NOMO-1 (cell line): Measurements from ENCODE around the gene NAA30.

ENCODE experiments used
- DNase-seq, 2 experiments: peaks; one replicate each; lab custom pipeline; 2025; ENCODE audit not compliant: unreplicated experiment in 2 of 2; lab: John Stamatoyannopoulos, UW

NAA30 gene

DNA sequence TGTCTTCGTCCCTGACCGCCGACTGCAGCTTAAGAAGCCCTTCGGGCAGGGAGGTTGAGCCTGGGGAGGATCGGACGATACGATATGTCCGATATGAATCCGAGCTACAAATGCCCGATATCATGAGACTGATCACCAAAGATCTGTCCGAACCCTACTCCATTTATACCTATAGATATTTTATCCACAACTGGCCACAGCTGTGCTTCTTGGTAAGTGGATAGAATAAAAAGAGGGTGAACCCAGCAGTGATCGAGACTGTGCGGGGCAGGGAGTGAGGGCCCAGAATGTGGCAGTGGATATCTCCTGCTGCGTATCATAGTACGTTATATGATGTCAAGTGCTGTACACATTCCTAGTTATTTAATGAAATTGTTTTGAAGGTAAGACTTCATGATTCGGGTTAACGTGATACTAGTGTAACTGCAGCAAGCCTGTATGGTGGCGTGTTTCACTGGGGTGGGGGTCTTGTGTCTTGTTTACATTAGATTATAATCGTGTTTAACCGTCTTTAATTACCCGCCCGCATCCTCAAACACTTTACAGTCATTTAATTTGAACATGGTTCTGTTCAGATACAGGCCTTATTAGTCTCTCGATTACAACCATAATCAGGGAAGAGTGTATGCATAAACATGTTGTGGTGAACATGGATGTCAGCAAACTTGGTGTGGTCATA is 1.3 kb downstream of the NAA30 start:
- DNase-seq, result peak in 1 of 2 experiments; percentile 3

DNA sequence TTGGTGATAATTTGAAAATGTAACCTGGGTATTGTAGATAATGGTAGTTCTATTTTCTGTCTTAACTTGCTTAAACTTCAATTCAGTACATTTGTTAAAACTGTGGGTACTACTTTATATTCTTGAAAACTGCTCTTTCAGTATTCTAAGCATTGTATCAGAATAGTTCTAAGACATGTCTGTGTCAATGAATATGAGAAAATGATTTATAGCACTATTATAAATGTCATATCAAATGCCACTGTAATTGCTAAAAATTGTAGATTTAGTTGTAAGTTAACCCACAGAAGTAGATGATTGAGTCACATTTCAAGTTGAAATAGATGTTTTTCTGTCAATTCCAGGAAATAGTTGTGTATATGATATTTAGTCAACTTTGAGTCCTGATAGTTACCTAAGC is 2.4 kb downstream of the NAA30 start:
- no peak for DNase-seq

DNA sequence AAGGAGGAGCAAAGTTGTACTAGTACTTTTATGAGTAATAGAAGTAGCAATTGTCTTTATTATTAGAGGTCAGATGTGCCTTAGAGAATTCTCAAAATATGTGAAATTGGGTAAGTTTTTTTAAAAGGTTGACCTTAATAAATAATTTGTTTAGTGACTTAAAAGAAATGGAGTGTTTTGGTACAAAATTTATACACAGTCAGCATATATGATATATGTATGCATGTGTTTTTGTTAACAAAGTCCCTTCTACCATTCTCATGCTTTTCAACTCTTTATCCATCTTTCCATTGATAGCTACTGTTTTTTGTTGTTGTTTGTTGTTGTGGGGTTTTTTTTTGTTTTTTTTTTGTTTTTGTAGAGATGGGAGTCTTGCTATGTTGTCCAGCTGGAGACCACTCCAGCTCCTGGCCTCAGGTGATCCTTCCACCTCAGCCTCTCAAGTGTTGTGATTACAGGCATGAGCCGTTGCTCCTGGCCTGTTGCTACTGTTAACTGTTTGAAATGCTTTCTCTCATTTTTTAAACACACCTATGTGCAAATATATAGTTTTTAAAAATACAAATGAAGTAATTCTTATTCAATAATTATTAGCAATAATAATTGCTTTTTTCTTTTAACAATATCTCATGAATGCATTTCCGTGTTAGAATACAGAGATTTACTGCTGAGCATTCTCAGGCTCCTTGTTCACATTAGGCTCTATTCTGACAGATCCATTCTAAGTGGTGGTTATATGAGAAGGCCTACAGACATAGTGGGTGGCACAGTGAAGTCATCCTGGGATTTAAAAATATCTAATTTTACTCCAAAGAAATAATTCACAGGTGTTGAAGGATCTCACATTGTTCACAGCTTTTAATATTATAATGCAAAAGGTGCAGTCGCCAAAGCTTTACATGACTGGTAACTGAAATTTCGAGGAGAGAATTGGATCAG is 10.4 kb downstream of the NAA30 start:
- DNase-seq, result no peak

DNA sequence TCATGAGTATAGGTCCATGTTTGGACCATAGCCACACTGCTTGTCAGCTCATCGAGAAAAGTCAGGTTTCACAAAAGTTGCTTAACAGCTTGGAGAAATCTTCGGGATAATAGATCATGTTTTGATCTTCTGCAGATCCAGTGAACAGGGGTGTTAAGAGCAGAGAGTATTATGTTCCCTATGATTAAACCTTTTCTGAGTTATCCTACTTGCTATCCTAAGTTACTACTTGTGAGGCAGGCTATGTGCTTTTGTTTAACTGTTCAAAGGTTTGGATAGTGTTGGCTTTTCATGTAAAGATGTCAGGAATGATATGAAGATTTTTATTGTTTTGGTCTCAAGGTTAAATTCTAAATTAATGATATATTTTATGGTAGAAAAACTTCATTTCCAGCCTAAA is 11.1 kb downstream of the NAA30 start:
- DNase-seq, result no peak

DNA sequence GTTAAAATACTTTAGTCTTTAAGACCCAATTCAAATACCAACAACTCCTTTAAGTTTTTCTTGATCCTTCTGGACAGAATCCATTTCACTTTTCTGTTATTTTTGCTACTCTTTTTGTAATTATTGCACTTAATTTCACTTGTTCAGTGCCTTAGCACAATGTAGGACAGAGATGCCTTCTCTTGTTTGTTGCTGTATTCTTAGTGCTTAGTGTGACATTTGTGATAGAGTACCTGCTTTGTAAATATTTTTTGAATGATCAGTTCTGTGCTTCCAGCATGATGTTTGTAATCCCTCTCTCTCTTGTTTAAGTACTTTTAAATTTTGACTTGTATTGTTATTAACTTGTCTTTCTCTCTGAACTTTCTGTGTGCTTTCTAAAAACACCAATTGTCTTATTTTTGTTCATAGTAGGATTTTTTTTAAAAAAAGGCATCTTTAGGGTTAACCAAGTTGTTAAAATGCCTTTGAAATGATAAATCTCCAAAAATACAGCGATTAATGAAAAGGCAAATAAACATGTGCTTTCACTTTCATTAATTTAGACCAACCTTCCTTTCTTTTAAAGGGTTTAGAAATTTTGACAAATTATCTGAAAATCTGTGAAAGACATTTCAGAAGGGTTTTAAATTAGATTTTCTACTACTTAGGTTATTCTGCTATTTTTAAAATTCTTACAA is 11.9 kb downstream of the NAA30 start:
- no peak for DNase-seq

DNA sequence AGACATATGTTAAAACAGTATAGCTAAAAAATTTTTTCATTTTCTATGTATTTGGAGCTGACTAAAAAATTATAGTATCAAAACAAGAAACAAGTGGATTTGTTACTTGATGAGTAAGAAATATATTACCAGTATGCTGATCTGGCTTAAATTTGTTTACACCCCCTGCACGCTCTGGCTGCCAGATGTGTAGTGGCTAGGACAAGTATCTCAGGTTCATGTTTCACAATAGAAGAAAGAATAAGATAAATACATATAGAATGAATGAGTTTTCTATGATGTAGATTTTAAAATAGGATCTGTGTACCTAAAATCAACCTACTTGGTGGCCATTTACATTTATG is 13.1 kb downstream of the NAA30 start:
- DNase-seq, result no peak

DNA sequence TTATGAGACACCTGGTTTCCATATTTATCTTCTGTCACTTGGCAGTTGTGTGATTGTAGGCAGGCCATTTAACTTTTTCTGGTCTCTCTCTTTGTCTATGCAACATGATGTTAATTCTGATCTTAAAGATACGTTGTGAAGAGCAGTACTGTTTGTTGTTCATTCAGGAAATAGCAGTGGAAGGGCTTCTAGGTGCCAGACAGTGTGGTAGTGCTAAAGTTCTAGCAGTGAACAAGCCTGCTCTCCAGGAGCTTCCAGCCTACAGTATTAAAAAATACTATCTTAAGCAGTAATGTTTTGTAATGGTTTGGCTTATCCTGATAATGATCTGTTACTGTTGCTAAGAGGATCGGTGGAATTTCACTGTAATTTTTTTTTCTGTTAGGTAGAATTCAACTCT is 15.2 kb downstream of the NAA30 start:
- no peak for DNase-seq

DNA sequence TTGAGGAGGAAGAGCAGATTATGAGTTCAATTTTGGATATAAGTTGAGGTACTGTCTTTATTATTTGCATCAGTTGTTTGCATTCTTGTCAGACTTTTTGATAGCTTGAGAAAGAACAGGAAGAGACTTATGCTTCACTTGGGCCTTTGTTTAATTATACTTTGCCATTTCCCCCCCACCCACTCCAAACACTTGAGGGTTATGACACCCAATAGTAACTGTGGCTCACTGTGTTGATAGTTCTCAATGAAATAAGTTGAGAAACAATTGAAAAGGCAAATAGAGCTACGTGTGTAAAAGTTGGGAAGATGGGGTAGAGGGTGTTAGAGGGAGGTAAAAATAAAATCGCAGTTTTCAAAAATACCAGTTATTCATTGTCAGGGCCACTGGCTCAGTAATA is 17.7 kb downstream of the NAA30 start:
- no peak for DNase-seq

DNA sequence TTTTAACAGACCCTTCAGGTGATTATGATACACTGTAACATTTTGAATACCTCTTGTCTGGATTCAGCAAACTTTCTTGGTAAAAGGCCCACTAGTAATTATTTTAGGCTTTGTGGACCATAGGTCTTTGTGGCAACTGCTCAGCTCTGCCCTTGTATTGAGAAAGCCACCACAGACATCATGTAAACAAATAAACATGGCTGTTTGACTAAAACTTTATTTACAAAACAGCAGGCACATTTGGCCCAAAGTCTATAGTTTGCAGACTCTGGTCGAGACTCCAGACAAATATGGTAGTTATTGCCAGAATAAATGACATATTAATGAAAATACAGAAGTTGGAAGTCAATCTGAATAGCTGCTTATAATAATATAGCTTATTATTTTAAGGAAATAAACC is 18.2 kb downstream of the NAA30 start:
- DNase-seq, result no peak

DNA sequence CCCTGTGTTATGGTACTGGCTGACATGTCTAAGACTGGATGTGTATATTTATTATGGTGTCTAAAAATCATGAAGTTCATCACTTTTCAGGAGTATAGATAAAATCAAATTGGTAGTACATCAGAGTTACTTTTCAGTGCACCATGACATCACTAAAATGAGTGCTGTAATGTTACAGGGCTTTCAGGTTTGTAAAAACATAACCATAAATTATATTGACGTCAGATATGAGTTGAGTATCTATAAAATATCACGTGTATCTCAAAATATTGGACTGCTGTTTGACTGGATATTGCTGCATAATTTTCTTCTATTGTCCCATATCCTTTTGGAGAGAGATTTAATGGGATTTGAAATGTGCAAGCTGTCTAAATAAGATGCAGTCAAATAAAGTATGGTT is 22.0 kb downstream of the NAA30 start:
- DNase-seq, result no peak

DNA sequence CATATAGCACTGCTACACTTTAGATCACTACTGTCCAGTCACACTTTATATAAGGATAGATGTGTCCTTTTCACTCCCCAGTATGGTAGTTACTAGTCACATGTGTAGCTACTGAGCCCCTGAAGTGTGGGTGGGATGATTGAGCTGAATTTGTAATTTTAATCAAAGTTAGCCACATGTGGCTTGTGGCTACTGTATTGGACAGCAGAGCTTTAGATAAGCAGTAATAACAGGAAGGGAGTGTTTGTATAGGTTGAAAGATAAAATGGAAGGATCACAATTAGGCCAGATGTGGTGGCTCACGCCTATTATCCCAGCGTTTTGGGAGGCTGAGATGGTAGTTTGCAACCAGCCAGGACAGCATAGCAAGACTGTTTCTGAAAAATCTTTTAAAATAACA is 23.5 kb downstream of the NAA30 start:
- no peak for DNase-seq

DNA sequence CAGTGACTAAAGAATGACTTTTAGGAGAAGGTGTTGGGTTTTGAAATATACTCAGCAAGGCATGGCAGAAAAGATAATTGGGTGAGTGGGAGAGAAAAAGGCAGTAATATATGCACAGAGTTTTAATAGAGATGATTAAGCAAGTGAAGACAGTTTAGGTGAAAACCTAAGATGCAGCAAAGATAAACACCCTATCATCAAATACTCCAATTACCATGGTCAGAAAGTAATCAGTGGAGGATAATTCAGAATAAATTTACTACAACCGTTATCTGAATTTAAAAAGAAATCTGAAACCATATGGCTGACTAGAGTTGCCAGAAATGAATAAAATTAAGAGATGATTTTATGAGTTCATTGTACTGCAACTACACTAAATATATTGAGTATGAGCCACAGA is 26.8 kb downstream of the NAA30 start:
- DNase-seq, result no peak

DNA sequence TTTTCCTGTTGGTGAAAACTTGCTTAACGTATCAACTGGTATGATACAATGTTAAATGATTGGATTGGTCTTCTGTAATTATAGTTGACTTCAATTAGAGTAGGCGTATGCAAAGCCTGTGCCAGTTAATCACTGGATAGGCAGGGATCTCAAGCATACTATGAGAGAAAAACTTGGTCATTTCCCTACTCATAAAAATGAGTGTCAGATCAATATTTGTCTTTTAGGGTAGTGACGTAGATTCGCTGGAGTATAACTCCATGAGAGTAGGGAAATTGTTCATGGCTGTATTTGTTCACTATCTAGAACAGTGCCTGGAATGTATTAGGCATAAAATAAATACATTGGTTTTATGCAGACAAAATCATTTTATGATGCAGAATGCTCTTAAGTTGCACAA is 28.6 kb downstream of the NAA30 start:
- DNase-seq, result no peak

DNA sequence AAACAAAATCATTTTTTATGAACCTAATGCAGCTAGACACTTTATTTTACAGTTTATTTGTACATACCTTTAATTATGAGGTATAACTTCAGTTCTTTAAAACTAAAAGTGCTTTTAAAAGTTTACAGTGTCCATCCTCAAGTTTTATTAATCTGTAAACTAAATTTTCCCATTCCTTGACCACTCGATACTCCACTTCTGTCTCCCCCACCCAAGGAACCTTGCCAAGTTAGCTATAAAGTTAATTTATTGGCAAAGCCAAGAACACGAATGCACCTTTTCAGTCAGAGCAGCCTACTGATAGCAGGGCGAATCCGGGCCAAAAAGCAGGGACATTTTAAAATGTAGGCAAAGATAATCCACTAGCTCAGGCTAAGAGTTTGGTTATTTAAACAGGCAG is 29.6 kb downstream of the NAA30 start:
- no peak for DNase-seq

DNA sequence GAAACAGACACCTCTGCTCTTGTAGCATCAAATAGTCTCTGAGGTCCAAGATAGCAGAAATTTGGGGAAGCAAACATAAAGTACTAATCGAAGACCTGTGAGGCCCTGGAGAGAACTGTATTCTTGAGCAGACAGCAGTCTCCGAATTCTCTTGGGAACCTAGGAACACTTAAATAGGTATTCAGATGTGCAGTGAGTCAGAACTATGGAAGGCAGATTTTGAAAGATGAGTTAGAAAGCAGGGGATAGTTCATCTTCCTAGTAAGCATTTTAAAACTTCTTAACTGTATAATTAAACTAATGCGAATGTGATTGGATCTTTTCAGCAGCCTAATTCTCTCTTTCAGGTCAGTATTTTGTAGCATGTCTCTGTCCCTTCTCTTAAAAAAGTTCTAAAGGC is 30.6 kb downstream of the NAA30 start:
- no peak for DNase-seq

DNA sequence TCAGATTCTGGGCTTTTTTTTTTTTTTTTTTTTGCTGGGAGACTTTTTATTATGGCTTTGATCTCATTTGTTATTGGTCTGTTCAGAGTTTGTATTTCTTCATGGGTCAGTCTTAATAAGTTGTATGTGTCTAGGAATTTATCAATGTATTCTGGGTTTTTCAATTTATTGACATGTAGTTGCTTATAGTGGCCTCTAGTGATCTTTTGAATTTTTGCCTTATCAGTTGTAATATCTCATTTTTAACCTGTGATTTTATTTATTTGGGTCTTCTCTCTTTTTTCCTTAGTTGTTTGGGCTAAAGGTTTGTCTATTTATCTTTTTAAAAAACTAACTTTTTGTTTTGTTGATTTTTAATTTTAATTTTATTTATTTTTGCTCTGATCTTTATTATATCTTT is 45.5 kb downstream of the NAA30 start:
- DNase-seq, result no peak

DNA sequence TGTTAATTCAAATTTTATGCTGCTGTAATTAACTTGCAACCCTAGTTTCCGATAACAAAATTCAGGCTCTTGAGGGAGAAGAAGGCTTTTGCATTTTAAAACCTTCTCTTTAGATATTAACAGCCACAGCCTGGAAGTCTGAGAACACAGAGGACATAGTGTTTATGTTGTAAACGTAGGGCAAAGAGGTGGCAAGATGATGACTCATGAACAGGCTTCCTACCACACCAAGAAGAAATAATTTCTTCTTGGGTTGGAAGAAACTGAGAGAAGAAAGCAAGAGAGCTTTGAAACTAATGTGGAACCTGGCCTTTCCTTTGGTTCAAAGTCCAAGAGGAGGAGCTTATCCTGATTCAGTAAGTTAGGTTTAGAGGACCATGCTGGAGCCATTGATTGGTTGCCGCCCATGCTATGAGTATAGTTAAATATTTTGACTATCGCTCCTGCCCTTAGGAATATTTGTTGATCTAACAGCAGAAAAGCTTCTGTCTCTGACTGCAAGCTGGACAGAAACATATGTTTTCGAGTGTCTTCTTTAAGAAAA is 71.5 kb downstream of the NAA30 start:
- no peak for DNase-seq

DNA sequence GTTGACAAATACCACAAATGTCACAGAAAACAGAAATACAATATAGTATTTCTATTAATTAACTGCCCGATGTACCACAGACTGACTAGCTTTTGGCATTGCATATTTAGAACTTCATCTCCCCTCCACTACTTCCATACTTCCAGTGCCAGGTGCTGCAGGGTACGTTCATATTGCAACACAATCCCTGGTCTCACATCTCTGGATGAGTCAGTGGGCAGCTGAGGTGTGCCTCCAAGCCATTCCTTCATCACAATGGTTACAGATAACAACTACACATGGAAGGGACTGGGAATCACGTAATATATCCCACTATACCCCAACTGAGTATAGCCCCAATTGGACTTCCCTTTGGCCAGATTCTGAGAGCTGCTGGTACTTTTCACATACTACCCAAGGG is 72.2 kb downstream of the NAA30 start:
- DNase-seq, result no peak

DNA sequence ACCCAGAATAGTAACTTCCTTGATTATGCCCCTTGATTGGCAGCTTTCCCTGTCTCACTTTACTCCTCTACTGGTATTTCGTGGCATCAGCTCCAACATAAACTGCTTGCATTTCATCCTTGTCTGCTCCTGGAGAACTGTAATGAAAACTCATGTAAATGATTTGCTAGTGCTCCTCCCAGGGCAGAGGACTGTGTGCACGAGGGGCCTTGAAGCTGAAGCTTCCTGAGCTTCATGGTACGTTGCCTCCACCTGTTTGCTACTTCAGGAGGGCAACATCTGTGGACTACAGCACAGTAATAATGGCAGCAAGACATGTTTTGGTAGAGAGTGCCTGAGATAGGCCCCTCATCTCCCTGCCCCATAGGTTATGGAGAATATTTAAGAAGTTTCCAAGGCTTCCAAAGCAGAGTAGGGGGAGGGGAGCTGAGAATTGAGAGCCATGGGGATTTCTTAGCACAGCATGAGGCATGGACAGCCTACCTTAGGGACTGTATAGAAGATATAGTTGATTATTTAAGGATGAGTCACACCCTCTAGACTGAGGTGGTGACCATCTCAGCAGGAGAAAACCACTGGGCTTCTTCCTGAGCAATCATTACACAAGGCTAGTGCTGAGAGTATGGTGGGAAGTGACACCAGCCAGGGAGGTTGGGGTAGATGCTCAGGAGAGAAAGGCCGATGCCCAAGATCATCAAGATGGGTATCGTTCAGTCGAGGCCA is 73.8 kb downstream of the NAA30 start:
- no peak for DNase-seq
